ENCODE results near the gene KDM2A.
A peak's percentile ranks its signal among the peaks of the same experiment; 100 is the strongest.

The KDM2A gene

DNA sequence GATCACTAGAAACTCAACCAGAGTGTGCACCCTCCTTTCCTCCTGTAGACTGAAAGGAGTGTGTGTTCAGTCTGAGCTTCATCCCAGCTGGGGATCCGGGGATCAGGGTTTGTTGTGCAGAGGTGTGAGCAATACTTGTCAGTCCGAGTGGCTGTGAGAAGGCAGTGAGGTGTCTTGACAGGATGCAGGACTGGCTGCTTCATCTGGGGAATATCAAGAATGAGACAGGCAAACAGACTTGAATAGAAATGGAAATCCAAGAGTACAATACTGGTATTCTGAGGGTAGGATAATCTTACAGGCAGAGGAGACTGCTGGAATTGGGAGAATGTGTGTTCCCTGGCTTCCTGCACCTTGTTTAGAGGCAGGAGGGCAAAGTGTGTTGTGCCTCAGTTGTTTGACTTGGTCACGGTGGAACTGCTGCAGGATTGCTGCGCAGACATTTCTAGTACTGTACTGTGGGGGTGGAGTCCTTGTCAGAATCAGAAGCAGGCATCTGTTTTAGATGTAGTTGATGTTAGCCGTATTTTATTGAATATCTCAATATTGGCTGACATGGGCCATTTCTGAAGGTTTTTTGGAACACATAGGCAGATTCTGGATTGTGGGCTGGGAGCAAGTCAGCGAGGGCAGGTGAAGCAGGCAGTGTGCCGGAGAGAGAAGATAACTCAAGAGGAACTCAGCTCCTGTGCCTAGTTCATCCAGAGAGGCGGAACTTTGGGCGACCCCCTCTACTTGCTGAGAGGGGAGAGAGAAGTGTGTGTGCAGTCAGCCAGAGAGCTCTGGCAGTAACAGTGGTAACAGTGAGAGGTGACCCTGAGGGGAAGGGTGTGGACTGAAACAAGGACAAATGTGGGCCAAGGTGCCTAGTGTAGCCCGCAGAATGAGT, 120.1 kb downstream of the KDM2A start:
- Histone ChIP-seq H3K4me2 (ENCODE audit: low read depth, low read length, poor library complexity, severe bottlenecking) (peak overlapping the region; percentile 78), H3K36me3 (ENCODE audit: insufficient read depth, low read length) (peaks cover 21% of the 10 kb centered on the region), H3K4me3 (ENCODE audit: low read length, poor library complexity, severe bottlenecking) (peak overlapping the region; percentile 49), H3K79me2 (ENCODE audit: insufficient read depth, low read length) (peaks cover 52% of the 10 kb centered on the region), H3K9ac (ENCODE audit: low read depth, low read length, poor library complexity, severe bottlenecking) (peak overlapping the region; percentile 44), H3F3A (ENCODE audit: low read depth) (no peaks in the 10 kb centered on the region), H3K27me3 (ENCODE audit: insufficient read depth, low read length, poor library complexity, severe bottlenecking) (no peaks in the 10 kb centered on the region), H2AFZ (ENCODE audit: low read length) (no peak overlapping the region), H3K4me1 (ENCODE audit: insufficient read depth, low read length, poor library complexity, severe bottlenecking) (peaks cover 41% of the 10 kb centered on the region), H3K9me3 (ENCODE audit: insufficient read depth, low read depth, low read length) (no peaks in the 10 kb centered on the region), H4K20me1 (ENCODE audit: insufficient read depth, low read length, poor library complexity, severe bottlenecking) (peaks cover 45% of the 10 kb centered on the region), H3K9me2 (replicated peaks; ENCODE audit: low read depth, low read length) (no peaks in the 10 kb centered on the region)
- TF ChIP-seq, protein P1, sequence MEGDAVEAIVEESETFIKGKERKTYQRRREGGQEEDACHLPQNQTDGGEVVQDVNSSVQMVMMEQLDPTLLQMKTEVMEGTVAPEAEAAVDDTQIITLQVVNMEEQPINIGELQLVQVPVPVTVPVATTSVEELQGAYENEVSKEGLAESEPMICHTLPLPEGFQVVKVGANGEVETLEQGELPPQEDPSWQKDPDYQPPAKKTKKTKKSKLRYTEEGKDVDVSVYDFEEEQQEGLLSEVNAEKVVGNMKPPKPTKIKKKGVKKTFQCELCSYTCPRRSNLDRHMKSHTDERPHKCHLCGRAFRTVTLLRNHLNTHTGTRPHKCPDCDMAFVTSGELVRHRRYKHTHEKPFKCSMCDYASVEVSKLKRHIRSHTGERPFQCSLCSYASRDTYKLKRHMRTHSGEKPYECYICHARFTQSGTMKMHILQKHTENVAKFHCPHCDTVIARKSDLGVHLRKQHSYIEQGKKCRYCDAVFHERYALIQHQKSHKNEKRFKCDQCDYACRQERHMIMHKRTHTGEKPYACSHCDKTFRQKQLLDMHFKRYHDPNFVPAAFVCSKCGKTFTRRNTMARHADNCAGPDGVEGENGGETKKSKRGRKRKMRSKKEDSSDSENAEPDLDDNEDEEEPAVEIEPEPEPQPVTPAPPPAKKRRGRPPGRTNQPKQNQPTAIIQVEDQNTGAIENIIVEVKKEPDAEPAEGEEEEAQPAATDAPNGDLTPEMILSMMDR (conservative IDR thresholded peaks at IDR 0.05; ENCODE audit: low read length), result no peak
- TF ChIP-seq EZH2phosphoT487 (IDR thresholded peaks at IDR 0.05; ENCODE audit: borderline replicate concordance), result no peak

DNA sequence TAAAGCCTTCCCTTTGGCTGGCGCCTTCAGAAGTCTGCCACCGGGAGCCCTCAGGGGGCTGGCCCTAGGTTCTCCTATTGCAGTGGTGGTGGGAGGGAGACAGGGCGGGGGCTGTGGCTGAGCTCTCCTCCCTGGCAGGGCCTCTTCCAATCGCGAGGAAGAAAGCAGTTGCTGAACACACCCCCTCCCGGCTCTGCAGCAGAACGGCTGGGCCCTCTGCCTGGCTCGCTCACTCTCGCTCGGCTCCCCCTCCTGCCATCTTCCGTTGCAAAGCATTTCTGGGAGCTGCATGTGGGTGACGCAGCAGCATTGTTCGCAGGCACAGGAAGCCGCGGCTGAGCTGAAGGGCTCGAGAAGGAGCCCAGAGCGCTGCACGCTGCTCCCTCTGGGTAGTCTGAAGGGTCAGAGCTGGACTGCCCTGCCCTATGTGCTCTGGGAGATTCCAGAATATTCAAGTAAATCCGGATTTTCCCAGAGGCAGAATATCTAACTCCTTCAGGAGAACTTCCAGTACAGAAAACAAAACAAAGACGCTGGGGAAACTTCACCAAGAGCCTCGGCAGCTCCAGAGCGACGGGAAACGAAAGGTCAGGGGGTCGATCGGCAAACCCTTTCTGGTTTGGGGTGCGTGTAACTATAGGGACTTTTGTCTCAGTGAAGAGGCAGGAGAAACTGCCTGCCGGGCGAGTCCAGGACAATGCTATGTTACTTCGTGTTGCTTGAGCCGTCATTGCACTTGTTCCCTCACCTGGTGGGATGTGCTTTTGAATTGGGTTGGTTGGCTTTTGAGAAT, 120.9 kb downstream of the KDM2A start:
- no peaks in the 10 kb centered on the region for H3K27me3 ChIP-seq (ENCODE audit: insufficient read depth, low read length, poor library complexity, severe bottlenecking)
- no peaks in the 10 kb centered on the region for H3K9me3 ChIP-seq (ENCODE audit: insufficient read depth, low read depth, low read length)
- peak overlapping the region; percentile 92 for H3K4me2 ChIP-seq (ENCODE audit: low read depth, low read length, poor library complexity, severe bottlenecking)
- peaks cover 49% of the 10 kb centered on the region for H4K20me1 ChIP-seq (ENCODE audit: insufficient read depth, low read length, poor library complexity, severe bottlenecking)
- peaks cover 59% of the 10 kb centered on the region for H3K79me2 ChIP-seq (ENCODE audit: insufficient read depth, low read length)
- peaks cover 45% of the 10 kb centered on the region for H3K4me1 ChIP-seq (ENCODE audit: insufficient read depth, low read length, poor library complexity, severe bottlenecking)
- no peak for TF ChIP-seq EZH2phosphoT487 (IDR thresholded peaks at IDR 0.05; ENCODE audit: borderline replicate concordance)
- TF ChIP-seq, protein P1 (conservative IDR thresholded peaks at IDR 0.05; ENCODE audit: low read length), result no peak
- H3K4me3 ChIP-seq (ENCODE audit: low read length, poor library complexity, severe bottlenecking), result peak overlapping the region; percentile 91
- H3K36me3 ChIP-seq (ENCODE audit: insufficient read depth, low read length), result peaks cover 23% of the 10 kb centered on the region
- H3K9me2 ChIP-seq (replicated peaks; ENCODE audit: low read depth, low read length), result no peaks in the 10 kb centered on the region
- H2AFZ ChIP-seq (ENCODE audit: low read length), result peak overlapping the region; percentile 10; the same call in 1 of the 2 replicates
- H3F3A ChIP-seq (ENCODE audit: low read depth), result no peaks in the 10 kb centered on the region
- peak overlapping the region; percentile 96 for H3K9ac ChIP-seq (ENCODE audit: low read depth, low read length, poor library complexity, severe bottlenecking)

DNA sequence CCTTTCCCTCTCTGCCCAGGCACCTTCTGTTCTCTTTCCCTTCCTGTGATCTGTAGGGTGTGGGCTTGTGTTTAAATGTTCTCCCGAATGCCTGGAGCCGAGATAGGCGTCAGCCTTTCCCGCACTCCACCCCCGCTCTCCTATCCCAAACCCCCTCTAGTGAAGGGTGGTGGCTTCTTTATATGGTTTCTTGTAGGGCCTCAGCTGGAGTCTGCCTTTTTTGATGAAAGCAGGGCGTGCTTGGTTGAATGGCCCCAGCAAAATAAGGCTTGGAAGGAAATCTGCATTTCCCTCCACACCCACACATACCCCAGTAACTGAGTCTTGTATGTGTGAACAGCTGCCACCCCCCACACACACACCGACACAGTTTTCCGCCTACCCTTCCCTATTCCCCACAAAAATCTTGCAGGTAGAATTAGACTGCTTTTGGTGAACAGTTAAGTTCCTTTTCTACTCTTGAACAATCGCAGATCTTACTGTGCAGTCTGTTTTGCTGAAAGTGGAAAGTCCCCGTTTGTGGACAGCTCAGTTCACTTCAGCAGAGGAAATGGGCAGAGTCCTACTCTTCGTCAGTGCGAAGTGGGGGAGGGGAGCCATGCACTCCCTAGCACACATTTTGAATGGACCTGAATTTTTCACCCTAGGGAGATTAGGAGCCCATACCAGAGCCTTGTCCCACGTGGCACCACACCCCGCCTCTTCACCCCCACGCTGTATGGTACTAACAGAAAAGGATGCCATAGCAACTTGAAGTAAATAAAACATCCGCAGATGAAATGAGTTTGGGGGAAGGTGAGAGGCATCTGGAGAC, 121.7 kb downstream of the KDM2A start:
- H3F3A ChIP-seq (ENCODE audit: low read depth), result no peaks in the 10 kb centered on the region
- H3K79me2 ChIP-seq (ENCODE audit: insufficient read depth, low read length), result peaks cover 67% of the 10 kb centered on the region

More for the DNA sequence above, 121.7 kb downstream of the KDM2A start:
- Histone ChIP-seq H3K4me2 (ENCODE audit: low read depth, low read length, poor library complexity, severe bottlenecking) (peak overlapping the region; percentile 92), H3K36me3 (ENCODE audit: insufficient read depth, low read length) (peaks cover 31% of the 10 kb centered on the region), H2AFZ (ENCODE audit: low read length) (no peak overlapping the region), H3K9me2 (replicated peaks; ENCODE audit: low read depth, low read length) (no peaks in the 10 kb centered on the region), H3K9me3 (ENCODE audit: insufficient read depth, low read depth, low read length) (no peaks in the 10 kb centered on the region), H3K27me3 (ENCODE audit: insufficient read depth, low read length, poor library complexity, severe bottlenecking) (no peaks in the 10 kb centered on the region), H3K4me1 (ENCODE audit: insufficient read depth, low read length, poor library complexity, severe bottlenecking) (peaks cover 45% of the 10 kb centered on the region), H4K20me1 (ENCODE audit: insufficient read depth, low read length, poor library complexity, severe bottlenecking) (peaks cover 53% of the 10 kb centered on the region), H3K4me3 (ENCODE audit: low read length, poor library complexity, severe bottlenecking) (peak overlapping the region; percentile 91), H3K9ac (ENCODE audit: low read depth, low read length, poor library complexity, severe bottlenecking) (peak overlapping the region; percentile 96)
- TF ChIP-seq, protein P1 (conservative IDR thresholded peaks at IDR 0.05; ENCODE audit: low read length), result no peak
- no peak for TF ChIP-seq EZH2phosphoT487 (IDR thresholded peaks at IDR 0.05; ENCODE audit: borderline replicate concordance)
